ENCODE measurements around the gene ACER1. TPM values are rescaled to one million over a fixed set of nuclear protein-coding genes. Genes with fewer than 3 reads are reported as not detected.

ACER1 gene
- total RNA-seq, 1 donor from 2014 or later: not detected

DNA sequence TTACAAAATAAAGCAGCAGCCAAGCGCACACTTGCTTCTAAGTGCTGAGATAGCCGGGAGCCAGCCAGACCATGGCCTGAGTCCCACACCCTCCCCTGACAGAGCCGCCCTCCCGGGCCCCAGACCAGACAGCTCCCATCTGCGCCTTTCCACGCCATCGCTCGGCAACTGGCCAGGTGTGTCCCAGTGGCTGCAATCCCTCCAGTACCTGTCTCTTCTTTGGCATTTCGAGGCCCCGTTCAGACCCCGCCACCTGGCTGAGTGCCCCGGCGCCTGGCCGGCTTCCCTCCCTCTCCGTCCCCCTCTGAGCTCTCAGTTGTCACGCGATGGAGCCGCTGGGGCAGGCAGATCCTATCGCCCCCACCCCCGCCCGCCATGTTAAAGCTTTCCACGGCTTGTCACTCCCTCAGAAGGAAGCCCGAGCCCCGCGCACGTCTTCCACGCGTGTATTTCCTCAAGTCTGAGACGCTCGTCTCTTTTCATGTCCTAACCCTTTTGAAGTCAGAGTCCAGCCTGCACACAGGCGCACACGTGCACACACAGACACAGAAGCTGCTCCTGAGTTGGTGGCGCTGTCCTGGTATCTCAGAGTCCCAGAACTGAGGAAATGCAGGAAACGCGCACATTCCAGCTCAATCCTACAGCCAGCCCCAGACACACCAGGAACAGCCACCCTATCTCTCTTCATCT lies 61.5 kb downstream of the ACER1 start:
- Histone ChIP-seq H3K27ac (peak overlapping the region; percentile 82), H3K27me3 (no peaks in the 10 kb centered on the region), H3K4me1 (peaks cover 81% of the 10 kb centered on the region), H3K36me3 (peaks cover 0 to 19% of the 10 kb centered on the region in 2 donors), H3K9me3 (no peaks in the 10 kb centered on the region), H3K4me3 (peak overlapping the region; percentile 30 to 36)
- DNase-seq (ENCODE audit: extremely low spot score in 2 of 2): no peak
- intact Hi-C loops (cut with DNase I): no loop called here
- TF ChIP-seq POLR2AphosphoS5 (IDR thresholded peaks at IDR 0.05; ENCODE audit: insufficient read depth in 1 of 2, low read depth in 1 of 2): peak in 1 of 2 donors; percentile 69
- TF ChIP-seq, protein P1, sequence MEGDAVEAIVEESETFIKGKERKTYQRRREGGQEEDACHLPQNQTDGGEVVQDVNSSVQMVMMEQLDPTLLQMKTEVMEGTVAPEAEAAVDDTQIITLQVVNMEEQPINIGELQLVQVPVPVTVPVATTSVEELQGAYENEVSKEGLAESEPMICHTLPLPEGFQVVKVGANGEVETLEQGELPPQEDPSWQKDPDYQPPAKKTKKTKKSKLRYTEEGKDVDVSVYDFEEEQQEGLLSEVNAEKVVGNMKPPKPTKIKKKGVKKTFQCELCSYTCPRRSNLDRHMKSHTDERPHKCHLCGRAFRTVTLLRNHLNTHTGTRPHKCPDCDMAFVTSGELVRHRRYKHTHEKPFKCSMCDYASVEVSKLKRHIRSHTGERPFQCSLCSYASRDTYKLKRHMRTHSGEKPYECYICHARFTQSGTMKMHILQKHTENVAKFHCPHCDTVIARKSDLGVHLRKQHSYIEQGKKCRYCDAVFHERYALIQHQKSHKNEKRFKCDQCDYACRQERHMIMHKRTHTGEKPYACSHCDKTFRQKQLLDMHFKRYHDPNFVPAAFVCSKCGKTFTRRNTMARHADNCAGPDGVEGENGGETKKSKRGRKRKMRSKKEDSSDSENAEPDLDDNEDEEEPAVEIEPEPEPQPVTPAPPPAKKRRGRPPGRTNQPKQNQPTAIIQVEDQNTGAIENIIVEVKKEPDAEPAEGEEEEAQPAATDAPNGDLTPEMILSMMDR (IDR thresholded peaks at IDR 0.05): no peak

DNA sequence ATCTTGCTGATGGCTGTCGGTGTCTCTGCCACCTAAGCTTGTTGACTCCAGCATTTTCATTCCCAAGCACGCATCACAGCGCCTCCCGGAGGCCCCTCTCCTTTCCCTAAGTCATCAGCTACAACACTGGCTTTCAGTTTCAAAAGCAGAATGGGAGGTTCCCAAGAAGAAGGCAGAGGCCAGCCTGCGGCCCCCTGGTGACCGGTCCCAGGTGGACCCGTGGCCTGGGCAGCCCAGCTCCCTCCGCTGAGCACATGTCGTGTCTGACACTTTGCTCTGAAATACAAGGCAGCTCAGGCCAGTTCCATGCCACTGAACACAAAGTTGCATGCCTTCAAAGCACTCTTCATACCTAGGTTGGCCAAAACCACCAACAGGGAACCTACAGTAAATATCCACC lies 62.2 kb downstream of the ACER1 start:
- no peaks in the 10 kb centered on the region for H3K27me3 ChIP-seq
- no peaks in the 10 kb centered on the region for H3K9me3 ChIP-seq
- peaks cover 0 to 19% of the 10 kb centered on the region in 2 donors for H3K36me3 ChIP-seq
- H3K27ac ChIP-seq: peak overlapping the region; percentile 82
- H3K4me3 ChIP-seq: peak overlapping the region; percentile 30 to 36
- intact Hi-C loops (cut with DNase I): no loop called here
- no peak for DNase-seq (ENCODE audit: extremely low spot score in 2 of 2)
- no peak for TF ChIP-seq POLR2A (IDR thresholded peaks at IDR 0.05)
- TF ChIP-seq, protein P1 (IDR thresholded peaks at IDR 0.05): no peak
- no peak for TF ChIP-seq POLR2AphosphoS5 (IDR thresholded peaks at IDR 0.05; ENCODE audit: insufficient read depth in 1 of 2, low read depth in 1 of 2)
- H3K4me1 ChIP-seq: peaks cover 74% of the 10 kb centered on the region

DNA sequence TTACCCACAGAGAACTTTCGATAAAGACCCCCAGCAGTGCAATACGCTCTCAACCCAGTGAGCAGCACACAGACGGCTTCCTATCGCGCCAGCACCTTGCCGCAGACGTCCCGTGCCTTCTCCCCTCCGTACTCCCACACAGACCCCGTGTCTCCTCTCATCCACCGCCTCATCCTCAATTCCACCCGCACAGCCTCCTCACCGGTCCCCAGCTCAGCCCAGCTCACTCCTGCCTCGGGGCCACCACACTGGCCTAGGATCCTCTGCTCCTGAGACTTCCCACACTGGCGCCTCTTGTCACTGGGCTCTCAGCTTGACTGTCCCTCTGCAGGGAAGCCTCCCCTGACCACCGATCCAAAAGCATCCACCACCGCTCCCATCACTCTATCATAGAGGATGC lies 62.6 kb downstream of the ACER1 start:
- H3K36me3 ChIP-seq: peaks cover 0 to 19% of the 10 kb centered on the region in 2 donors
- peak overlapping the region; percentile 30 to 36 for H3K4me3 ChIP-seq
- peaks cover 71% of the 10 kb centered on the region for H3K4me1 ChIP-seq
- intact Hi-C loops (cut with DNase I): no loop called here
- H3K27me3 ChIP-seq: no peaks in the 10 kb centered on the region
- TF ChIP-seq POLR2AphosphoS5 (IDR thresholded peaks at IDR 0.05; ENCODE audit: insufficient read depth in 1 of 2, low read depth in 1 of 2) (no peak), POLR2A (IDR thresholded peaks at IDR 0.05) (no peak)
- TF ChIP-seq, protein P1 (IDR thresholded peaks at IDR 0.05): no peak
- no peak for DNase-seq (ENCODE audit: extremely low spot score in 2 of 2)
- peak overlapping the region; percentile 82 for H3K27ac ChIP-seq
- no peaks in the 10 kb centered on the region for H3K9me3 ChIP-seq

DNA sequence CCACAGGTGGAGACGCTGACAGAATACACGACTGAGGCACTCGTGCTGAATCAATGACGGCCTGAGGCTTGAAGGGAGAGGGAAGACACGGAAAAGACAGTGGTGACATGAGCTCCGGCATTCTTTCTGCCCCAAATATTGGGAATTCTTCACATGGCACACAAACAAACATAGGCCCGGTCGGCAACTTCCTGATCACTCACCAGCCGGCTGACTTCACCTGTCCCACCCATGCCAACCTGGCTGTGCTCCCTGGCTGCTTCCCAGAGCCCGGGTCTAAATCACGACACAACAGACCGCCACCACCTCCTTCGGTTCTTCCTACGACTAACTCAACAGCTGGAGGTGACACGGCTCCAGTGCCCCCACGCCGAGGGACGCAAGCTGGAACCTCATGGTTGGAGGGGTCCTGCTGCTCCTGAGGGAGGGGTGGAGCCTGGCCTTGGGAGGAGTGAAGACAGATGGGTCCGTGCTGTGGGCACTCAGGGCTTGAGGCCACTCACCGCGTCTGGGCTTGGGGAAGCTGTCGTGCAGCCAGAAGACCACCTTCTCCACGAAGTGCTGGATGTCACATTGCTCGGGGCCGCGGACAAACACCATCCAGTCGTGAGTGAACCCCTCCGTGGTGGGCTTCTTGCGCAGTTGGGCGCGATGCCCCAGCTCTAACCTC lies 63.2 kb downstream of the ACER1 start:
- TF ChIP-seq, protein P1 (IDR thresholded peaks at IDR 0.05): no peak
- TF ChIP-seq POLR2AphosphoS5 (IDR thresholded peaks at IDR 0.05; ENCODE audit: insufficient read depth in 1 of 2, low read depth in 1 of 2): no peak
- TF ChIP-seq POLR2A (IDR thresholded peaks at IDR 0.05): no peak
- Histone ChIP-seq H3K4me3 (no peak overlapping the region), H3K4me1 (peaks cover 71% of the 10 kb centered on the region), H3K9me3 (no peaks in the 10 kb centered on the region), H3K27ac (peak overlapping the region; percentile 82), H3K36me3 (peaks cover 0 to 25% of the 10 kb centered on the region in 2 donors), H3K27me3 (no peaks in the 10 kb centered on the region)
- no peak for DNase-seq (ENCODE audit: extremely low spot score in 2 of 2)
- intact Hi-C loops (cut with DNase I): no loop called here
